DMS 273 (cell line): ENCODE data around the gene FAM111B.
"Not testable (repeated sequence)": the region's sequence is repeated elsewhere in the genome, so short reads cannot be mapped to it uniquely, and the experiment has no call there.

Experiments used
- DNase-seq: peaks from one replicate; lab custom pipeline; 2025; ENCODE audit not compliant: unreplicated experiment; lab: John Stamatoyannopoulos, UW

FAM111B gene

GRCh38 chr11:59102259-59102765 is 4.7 kb upstream of the FAM111B start:
- DNase-seq: peak; percentile 47

- DNase-seq: not testable (repeated sequence)
These were observed 684 bp downstream of the FAM111B start for GRCh38 chr11:59107721-59108120.

- no peak for DNase-seq
These were observed 5.5 kb downstream of the FAM111B start for GRCh38 chr11:59112494-59112893.

- DNase-seq: no peak
These were observed 7.3 kb downstream of the FAM111B start for GRCh38 chr11:59114344-59114743.

GRCh38 chr11:59115553-59115952 is 8.5 kb downstream of the FAM111B start:
- DNase-seq: no peak

- no peak for DNase-seq
These were observed 10.7 kb downstream of the FAM111B start for GRCh38 chr11:59117774-59118173.

GRCh38 chr11:59119826-59120225 is 12.8 kb downstream of the FAM111B start:
- DNase-seq: no peak

GRCh38 chr11:59135648-59136461 is 28.8 kb downstream of the FAM111B start:
- DNase-seq: peak; percentile 37

- not testable (repeated sequence) for DNase-seq
These were observed 29.5 kb downstream of the FAM111B start for GRCh38 chr11:59136551-59136950.

GRCh38 chr11:59137190-59137589 is 30.2 kb downstream of the FAM111B start:
- no peak for DNase-seq

- no peak for DNase-seq
These were observed 31.6 kb downstream of the FAM111B start for GRCh38 chr11:59138643-59139042.

- no peak for DNase-seq
These were observed 34.2 kb downstream of the FAM111B start for GRCh38 chr11:59141191-59141590.

GRCh38 chr11:59141673-59142460 is 34.8 kb downstream of the FAM111B start:
- no peak for DNase-seq

GRCh38 chr11:59142530-59143507 is 35.8 kb downstream of the FAM111B start, which contains the start of gene FAM111A:
Gene FAM111A (plus strand): TSS chr11:59142856. CDS start chr11:59148873, 6,017 bp downstream.
- DNase-seq: peak; percentile 85

- no peak for DNase-seq
These were observed 37.1 kb downstream of the FAM111B start for GRCh38 chr11:59144096-59144495.

GRCh38 chr11:59144579-59145345 is 37.7 kb downstream of the FAM111B start:
- peak; percentile 81 for DNase-seq

- no peak for DNase-seq
These were observed 38.5 kb downstream of the FAM111B start for GRCh38 chr11:59145534-59145933.

GRCh38 chr11:59151761-59152160 is 44.7 kb downstream of the FAM111B start:
- DNase-seq: no peak

- DNase-seq: no peak
These were observed 45.4 kb downstream of the FAM111B start for GRCh38 chr11:59152312-59152951.
